KOPT-K1 (cell line): ENCODE measurements around the gene ANXA1.

Source experiments
- H3K27ac ChIP-seq: fragments of 200-600 bp; sonication (generic); 2 replicates; pipeline ENCODE4 v1.5.1; 2016; ENCODE audit warnings: antibody characterized with exemption, mild to moderate bottlenecking, low read depth, low read length; ENCODE audit not compliant: poor library complexity, severe bottlenecking
- H3K36me3 ChIP-seq: fragments of 200-600 bp; sonication (generic); 2 replicates; pipeline ENCODE4 v1.5.1; 2017; ENCODE audit warnings: antibody characterized with exemption, mild to moderate bottlenecking, low read length, moderate library complexity; ENCODE audit not compliant: insufficient read depth
- H3K9me3 ChIP-seq: fragments of 200-600 bp; sonication (generic); 2 replicates; pipeline ENCODE4 v1.5.1; 2017; ENCODE audit warnings: antibody characterized with exemption, low read length, mild to moderate bottlenecking; ENCODE audit not compliant: insufficient read depth, poor library complexity, severe bottlenecking

Gene ANXA1

GRCh38 chr9:73153793-73154227 lies 2.1 kb downstream of the ANXA1 start:
- H3K9me3 ChIP-seq = no peaks in the 10 kb centered on the region
- no peaks in the 10 kb centered on the region for H3K36me3 ChIP-seq
- H3K27ac ChIP-seq = peak overlapping the region; percentile 77

- H3K27ac ChIP-seq = peak overlapping the region; percentile 77
- H3K36me3 ChIP-seq = no peaks in the 10 kb centered on the region
- H3K9me3 ChIP-seq = no peaks in the 10 kb centered on the region
Observed at GRCh38 chr9:73154271-73154670, 2.6 kb downstream of the ANXA1 start.

- Histone ChIP-seq H3K27ac (peak overlapping the region; percentile 77), H3K36me3 (no peaks in the 10 kb centered on the region)
Observed at GRCh38 chr9:73154722-73155121, 3.1 kb downstream of the ANXA1 start.

GRCh38 chr9:73155377-73155776 lies 3.7 kb downstream of the ANXA1 start:
- peak overlapping the region; percentile 77 for H3K27ac ChIP-seq
- H3K9me3 ChIP-seq = no peaks in the 10 kb centered on the region
- no peaks in the 10 kb centered on the region for H3K36me3 ChIP-seq

More at GRCh38 chr9:73154722-73155121, 3.1 kb downstream of the ANXA1 start:
- no peaks in the 10 kb centered on the region for H3K9me3 ChIP-seq

- Histone ChIP-seq H3K9me3 (no peaks in the 10 kb centered on the region), H3K27ac (peak overlapping the region; percentile 77), H3K36me3 (no peaks in the 10 kb centered on the region)
Observed at GRCh38 chr9:73155968-73156864, 4.6 kb downstream of the ANXA1 start.

- Histone ChIP-seq H3K36me3 (no peaks in the 10 kb centered on the region), H3K27ac (peak overlapping the region; percentile 41), H3K9me3 (no peaks in the 10 kb centered on the region)
Observed at GRCh38 chr9:73156865-73157187, 5.2 kb downstream of the ANXA1 start.

- Histone ChIP-seq H3K9me3 (no peaks in the 10 kb centered on the region), H3K27ac (no peak overlapping the region)
Observed at GRCh38 chr9:73157811-73158210, 6.1 kb downstream of the ANXA1 start.

GRCh38 chr9:73158723-73159122 lies 7.1 kb downstream of the ANXA1 start:
- H3K27ac ChIP-seq = no peak overlapping the region
- H3K36me3 ChIP-seq = no peaks in the 10 kb centered on the region

More at GRCh38 chr9:73157811-73158210, 6.1 kb downstream of the ANXA1 start:
- no peaks in the 10 kb centered on the region for H3K36me3 ChIP-seq

GRCh38 chr9:73160868-73161267 lies 9.2 kb downstream of the ANXA1 start:
- no peaks in the 10 kb centered on the region for H3K9me3 ChIP-seq
- no peak overlapping the region for H3K27ac ChIP-seq
- no peaks in the 10 kb centered on the region for H3K36me3 ChIP-seq

More at GRCh38 chr9:73158723-73159122, 7.1 kb downstream of the ANXA1 start:
- H3K9me3 ChIP-seq = no peaks in the 10 kb centered on the region

- Histone ChIP-seq H3K36me3 (no peaks in the 10 kb centered on the region), H3K9me3 (no peaks in the 10 kb centered on the region), H3K27ac (no peak overlapping the region)
Observed at GRCh38 chr9:73162987-73163768, 11.5 kb downstream of the ANXA1 start.

GRCh38 chr9:73165911-73166310 lies 14.2 kb downstream of the ANXA1 start:
- H3K27ac ChIP-seq = no peak overlapping the region
- no peaks in the 10 kb centered on the region for H3K9me3 ChIP-seq
- H3K36me3 ChIP-seq = no peaks in the 10 kb centered on the region

GRCh38 chr9:73166468-73166867 lies 14.8 kb downstream of the ANXA1 start:
- H3K27ac ChIP-seq = no peak overlapping the region
- H3K9me3 ChIP-seq = no peaks in the 10 kb centered on the region
- H3K36me3 ChIP-seq = no peaks in the 10 kb centered on the region

GRCh38 chr9:73167614-73168013 lies 15.9 kb downstream of the ANXA1 start:
- H3K36me3 ChIP-seq = no peaks in the 10 kb centered on the region
- H3K27ac ChIP-seq = no peak overlapping the region

GRCh38 chr9:73168298-73168934 lies 16.8 kb downstream of the ANXA1 start:
- Histone ChIP-seq H3K36me3 (no peaks in the 10 kb centered on the region), H3K9me3 (no peaks in the 10 kb centered on the region), H3K27ac (no peak overlapping the region)

More at GRCh38 chr9:73167614-73168013, 15.9 kb downstream of the ANXA1 start:
- H3K9me3 ChIP-seq = no peaks in the 10 kb centered on the region
